T-helper 22 cell (primary cell): ENCODE measurements around the gene TUBB2B.

Source experiments
- DNase-seq: peaks from one replicate; pipeline ENCODE4 v3.0.0-alpha.2; 2020; ENCODE audit warnings: low read depth

The TUBB2B gene

GRCh38 chr6:3227363-3228045 is at the start of gene TUBB2B:
Gene TUBB2B (minus strand): TSS chr6:3227653. CDS start chr6:3227543, 110 bp downstream.
- DNase-seq: no peak

GRCh38 chr6:3277251-3277650 is 49.8 kb upstream of the TUBB2B start:
- DNase-seq: no peak

GRCh38 chr6:3276174-3277167 is 49.0 kb upstream of the TUBB2B start:
- no peak for DNase-seq

- DNase-seq: no peak
Measured at GRCh38 chr6:3273707-3274521, 46.5 kb upstream of the TUBB2B start.

GRCh38 chr6:3272911-3273547 is 45.6 kb upstream of the TUBB2B start:
- DNase-seq: no peak

GRCh38 chr6:3271756-3272155 is 44.3 kb upstream of the TUBB2B start:
- DNase-seq: no peak

- DNase-seq: no peak
Measured at GRCh38 chr6:3270258-3270657, 42.8 kb upstream of the TUBB2B start.

- DNase-seq: no peak
Measured at GRCh38 chr6:3269281-3269975, 42.0 kb upstream of the TUBB2B start.

GRCh38 chr6:3268680-3269079 is 41.2 kb upstream of the TUBB2B start:
- DNase-seq: no peak

GRCh38 chr6:3267162-3267561 is 39.7 kb upstream of the TUBB2B start:
- DNase-seq: no peak

- no peak for DNase-seq
Measured at GRCh38 chr6:3266170-3266569, 38.7 kb upstream of the TUBB2B start.

- DNase-seq: no peak
Measured at GRCh38 chr6:3265671-3266070, 38.2 kb upstream of the TUBB2B start.

- DNase-seq: no peak
Measured at GRCh38 chr6:3264356-3264755, 36.9 kb upstream of the TUBB2B start.

GRCh38 chr6:3263096-3263495 is 35.6 kb upstream of the TUBB2B start:
- no peak for DNase-seq

- no peak for DNase-seq
Measured at GRCh38 chr6:3261921-3262320, 34.5 kb upstream of the TUBB2B start.

- no peak for DNase-seq
Measured at GRCh38 chr6:3261518-3261820, 34.0 kb upstream of the TUBB2B start.

- no peak for DNase-seq
Measured at GRCh38 chr6:3260772-3261517, 33.5 kb upstream of the TUBB2B start.

- DNase-seq: no peak
Measured at GRCh38 chr6:3260296-3260695, 32.8 kb upstream of the TUBB2B start.

- no peak for DNase-seq
Measured at GRCh38 chr6:3259491-3259958, 32.1 kb upstream of the TUBB2B start.

GRCh38 chr6:3258720-3259490 is 31.5 kb upstream of the TUBB2B start, which contains the start of gene PSMG4:
Gene PSMG4 (plus strand): TSS chr6:3258947. CDS start chr6:3259023, 76 bp downstream.
- DNase-seq: peak; percentile 83
